Right renal cortex interstitium (tissue), 3 donors: ENCODE data around the gene ACTL7A. TPM values are rescaled to one million over a fixed set of nuclear protein-coding genes. Genes with fewer than 3 reads are reported as not detected.
"Not testable (repeated sequence)": the region's sequence is repeated elsewhere in the genome, so short reads cannot be mapped to it uniquely, and the experiment has no call there.

Experiments used
- DNase-seq, 3 donors: peaks; one replicate each; pipeline ENCODE4 v3.0.0-alpha.2; 2013; ENCODE audit warnings: low read depth in 3 of 3, low spot score in 2 of 3
- polyA plus RNA-seq, 3 donors: library from polyadenylated mRNA; unstranded; fragments of 120-200 nt; gene quantifications; one replicate each; pipeline ENCODE4 v1.2.1, GENCODE V29; 2013; ENCODE audit not compliant: insufficient read length in 3 of 3

Gene ACTL7A, protein sequence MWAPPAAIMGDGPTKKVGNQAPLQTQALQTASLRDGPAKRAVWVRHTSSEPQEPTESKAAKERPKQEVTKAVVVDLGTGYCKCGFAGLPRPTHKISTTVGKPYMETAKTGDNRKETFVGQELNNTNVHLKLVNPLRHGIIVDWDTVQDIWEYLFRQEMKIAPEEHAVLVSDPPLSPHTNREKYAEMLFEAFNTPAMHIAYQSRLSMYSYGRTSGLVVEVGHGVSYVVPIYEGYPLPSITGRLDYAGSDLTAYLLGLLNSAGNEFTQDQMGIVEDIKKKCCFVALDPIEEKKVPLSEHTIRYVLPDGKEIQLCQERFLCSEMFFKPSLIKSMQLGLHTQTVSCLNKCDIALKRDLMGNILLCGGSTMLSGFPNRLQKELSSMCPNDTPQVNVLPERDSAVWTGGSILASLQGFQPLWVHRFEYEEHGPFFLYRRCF
- not detected for polyA plus RNA-seq

- no peak for DNase-seq
Observed at GRCh38 chr9:108861997-108862396, at the start of gene ACTL7A. ACTL7A (plus strand) TSS chr9:108862266; CDS start chr9:108862323, 57 bp downstream.

GRCh38 chr9:108812396-108813025 is 49.6 kb upstream of the ACTL7A start:
- peak in 1 of 3 donors; percentile 18 for DNase-seq

DNA sequence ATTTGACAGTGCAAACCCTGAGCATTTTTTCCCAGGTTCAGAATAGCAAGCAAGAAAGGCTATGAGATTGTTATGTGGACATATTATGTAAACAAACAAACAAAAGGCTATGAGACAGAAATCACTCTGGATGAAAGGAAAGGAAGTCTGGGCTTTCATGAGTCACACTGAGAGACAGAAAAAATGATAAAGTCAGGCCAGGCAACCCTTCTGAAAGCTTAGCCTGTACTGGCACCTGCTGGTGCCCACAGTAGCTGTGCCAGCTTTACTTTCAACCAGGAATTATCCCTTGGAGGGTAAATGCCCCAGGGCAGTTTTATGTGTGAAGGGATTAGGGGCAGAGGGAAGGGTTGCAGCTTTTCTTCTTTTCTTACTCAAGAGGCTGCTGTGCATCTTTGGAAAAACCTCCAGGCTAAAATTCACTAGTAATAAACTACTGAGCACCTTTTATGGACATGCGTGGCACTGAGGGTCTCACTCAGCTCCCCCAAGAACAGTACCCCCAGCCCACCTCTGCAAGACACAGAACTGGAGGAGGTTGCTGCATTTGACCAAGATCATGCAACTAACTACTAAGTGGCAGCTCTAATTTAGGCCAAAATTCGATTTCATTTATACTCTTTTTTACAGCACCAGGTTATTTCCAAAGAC is 48.0 kb upstream of the ACTL7A start:
- DNase-seq, result no peak

- DNase-seq, result no peak
Observed at GRCh38 chr9:108815156-108815555, 46.9 kb upstream of the ACTL7A start.

- DNase-seq, result no peak
Observed at GRCh38 chr9:108816037-108816436, 46.0 kb upstream of the ACTL7A start.

DNA sequence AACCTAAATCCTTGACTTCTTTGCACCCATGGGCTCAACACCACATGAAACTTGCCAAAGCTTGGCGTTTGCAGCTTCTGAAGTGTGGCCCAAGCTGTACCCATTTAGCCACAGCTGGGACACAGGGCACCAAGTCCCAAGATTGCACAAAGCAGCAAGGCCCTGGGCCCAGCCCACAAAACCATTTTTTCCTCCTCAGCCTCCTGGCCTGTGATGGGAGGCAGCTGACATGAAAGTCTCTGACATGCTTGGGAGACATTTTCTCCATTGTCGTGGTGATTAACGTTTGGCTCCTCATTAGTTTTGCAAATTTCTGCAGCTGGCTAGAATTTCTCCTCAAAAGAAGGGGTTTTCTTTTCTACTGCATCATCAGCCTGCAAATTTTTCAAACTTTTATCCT is 38.2 kb upstream of the ACTL7A start:
- DNase-seq, result no peak

DNA sequence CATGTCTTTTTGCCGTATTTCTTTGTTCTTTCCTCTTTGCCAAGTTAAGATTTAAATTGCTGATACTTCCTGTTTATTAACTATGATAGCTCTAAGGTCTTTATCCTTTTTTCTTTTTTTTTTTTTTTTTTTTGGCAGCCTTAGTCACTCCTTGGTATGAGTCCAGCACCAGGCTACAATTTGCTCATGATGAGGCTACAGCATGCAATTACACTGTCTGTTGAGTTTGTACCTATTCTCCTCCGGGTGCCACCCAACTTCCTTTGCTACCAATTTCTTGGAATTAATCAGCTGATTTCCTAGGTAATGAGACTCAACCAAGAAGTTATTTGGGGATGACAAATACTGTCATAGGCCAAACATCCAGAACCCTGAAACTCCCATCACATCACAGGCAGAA is 31.8 kb upstream of the ACTL7A start:
- DNase-seq, result no peak

DNA sequence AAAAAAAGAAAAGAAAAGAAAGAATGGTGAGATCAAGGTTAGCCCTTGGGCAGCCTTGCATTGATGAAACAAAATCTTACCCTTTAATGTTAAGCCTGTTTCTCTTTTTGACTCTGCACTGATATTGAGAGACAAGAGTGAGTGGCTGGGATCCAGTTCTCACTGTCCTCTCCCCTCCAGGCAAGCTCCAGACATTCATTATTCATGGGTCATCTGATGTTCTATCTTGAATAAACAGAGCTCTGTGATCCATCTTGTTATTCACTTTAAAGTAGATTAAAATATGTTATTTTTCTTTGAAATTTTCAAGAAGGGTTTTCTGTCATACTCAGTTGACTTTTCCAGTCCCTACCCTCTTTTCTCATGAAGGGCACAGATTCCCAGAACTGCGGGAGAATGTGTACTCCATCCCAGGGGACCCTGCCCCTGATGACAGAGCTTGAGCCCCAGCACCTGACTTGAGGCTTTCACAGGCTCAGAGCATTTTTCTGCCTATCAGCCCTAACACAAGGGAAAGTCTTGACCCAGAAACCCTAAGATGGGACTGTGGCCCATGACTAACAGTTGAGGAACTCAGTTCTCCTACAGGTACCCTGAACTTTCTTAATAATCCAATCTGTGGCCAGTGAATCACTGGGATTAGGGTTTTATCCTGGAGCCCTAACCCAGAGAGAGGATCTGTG is 30.4 kb upstream of the ACTL7A start:
- no peak for DNase-seq

DNA sequence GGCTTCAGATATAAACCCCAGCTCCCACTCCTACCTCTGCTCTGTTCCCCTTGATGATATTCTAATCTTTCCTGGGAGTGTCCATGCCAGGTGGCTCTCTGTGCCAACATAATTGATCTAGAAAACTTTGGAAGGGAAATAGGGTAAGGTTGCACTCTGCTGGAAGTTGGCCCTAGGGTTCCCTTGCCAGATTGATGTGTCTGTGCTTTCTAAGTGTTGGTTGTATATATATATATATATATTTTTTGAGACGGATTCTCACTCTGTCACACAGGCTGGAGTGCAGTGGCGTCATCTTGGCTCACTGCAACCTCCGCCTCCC is 29.9 kb upstream of the ACTL7A start:
- DNase-seq, result no peak

- no peak for DNase-seq
Observed at GRCh38 chr9:108834959-108835665, 27.0 kb upstream of the ACTL7A start.

DNA sequence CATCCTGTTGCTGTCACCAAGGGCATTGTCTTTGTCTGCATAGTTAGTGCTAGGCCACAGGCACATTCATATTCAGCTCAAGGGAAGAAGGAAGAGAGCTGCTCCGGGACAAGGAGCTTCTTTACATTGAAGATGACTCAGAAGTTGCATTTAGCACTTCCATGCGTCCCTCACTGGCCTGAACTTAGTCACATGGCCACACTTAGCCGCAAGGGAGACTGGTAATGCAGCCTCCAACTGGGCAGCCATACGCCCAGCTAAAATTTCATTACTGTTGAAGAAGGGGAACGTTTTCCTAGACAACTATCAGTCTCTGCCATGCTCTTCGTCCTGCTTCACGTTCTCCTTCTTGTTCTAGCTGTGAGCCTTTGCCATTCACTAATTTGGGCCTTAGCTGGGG is 26.2 kb upstream of the ACTL7A start:
- no peak for DNase-seq

GRCh38 chr9:108836319-108836718 is 25.7 kb upstream of the ACTL7A start:
- DNase-seq, result no peak

DNA sequence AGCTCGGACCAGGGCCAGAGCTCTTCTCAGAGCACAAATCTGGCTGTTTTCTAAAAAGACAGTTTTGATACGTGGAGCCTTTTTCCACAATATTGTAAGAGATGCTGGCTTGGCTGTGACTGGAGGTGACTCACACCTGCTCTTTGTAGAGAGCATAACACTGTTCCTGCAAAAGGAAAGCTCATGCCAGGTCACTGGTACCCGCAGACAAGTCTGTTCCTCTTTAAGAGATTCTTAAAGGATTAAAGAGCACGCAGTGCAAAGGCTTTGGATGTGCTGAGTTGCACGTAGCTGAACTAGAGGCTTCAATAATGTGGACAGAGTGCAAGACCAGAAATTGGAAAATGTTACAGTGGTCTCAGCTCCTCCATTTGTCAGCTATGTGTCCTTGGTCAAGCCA is 25.3 kb upstream of the ACTL7A start:
- no peak for DNase-seq

GRCh38 chr9:108837530-108837929 is 24.5 kb upstream of the ACTL7A start:
- DNase-seq, result no peak

DNA sequence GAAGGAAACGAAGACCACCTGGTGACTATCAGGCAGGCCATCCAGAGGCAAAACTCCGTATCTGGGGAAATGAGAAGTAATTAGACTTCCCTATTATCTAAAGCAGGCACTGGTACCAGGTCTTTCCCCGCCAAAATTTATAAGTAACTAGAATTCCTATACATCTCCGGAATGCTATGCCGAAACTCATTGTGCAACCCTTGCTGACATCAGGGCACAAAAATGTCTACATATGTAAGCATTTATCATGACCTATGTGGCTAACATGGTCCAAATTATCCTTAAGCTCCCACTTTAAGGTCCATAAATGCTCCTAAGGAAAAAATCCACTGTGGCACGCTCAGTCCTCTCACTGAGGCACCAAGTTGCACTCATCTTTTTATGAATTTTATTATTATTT is 24.0 kb upstream of the ACTL7A start:
- no peak for DNase-seq

- DNase-seq, result not testable (repeated sequence)
Observed at GRCh38 chr9:108839561-108839960, 22.5 kb upstream of the ACTL7A start.

DNA sequence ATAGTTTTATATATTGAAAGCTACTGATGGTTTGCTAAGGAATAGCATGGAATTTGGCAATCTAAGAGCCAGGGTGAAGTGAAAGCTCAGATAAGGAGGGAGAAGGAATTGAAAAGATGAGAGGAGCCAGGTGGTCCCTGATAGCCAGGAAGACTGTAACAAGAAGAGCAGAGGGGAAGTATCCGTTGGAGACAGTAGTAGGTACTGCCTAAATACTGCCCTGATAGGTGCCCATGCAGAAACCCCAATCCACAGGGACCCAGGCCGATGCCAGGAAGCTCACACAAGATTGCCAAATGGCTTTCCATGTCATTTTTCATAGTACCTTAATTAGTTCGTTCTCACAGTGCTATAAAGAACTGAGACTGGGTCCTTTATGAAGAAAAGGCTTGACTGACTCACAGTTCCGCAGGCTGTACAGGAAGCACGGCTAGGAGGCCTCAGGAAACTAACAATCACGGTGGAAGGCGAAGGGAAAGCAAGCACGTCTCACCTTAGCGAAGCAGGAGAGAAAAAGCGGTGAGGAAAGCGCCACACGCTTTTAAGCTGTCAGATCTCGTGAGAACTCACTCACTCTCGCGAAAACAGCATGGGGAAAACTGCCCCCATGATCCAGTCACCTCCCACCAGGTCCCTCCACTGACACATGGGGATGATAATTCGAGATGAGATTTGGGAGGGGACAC is 19.3 kb upstream of the ACTL7A start:
- peak in 1 of 3 donors; percentile 2 for DNase-seq

DNA sequence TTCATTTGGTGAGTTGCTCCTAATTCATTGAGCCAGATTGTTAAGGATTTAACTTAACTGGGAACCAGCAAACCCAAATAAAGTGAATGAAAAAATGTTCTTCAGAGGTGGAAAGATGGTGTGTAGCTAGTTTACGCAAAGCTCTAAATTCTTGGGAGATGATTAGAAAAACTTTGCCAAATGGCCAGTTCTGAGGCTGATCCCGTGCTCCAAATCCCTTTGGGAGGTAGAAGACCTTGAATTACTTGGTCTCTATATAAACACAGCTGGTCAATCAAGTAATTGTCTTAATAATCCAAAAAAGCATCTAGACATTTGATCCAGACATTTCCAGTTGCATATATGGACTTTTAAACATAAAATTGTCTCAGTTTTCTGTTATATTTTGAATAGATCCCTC is 17.7 kb upstream of the ACTL7A start:
- no peak for DNase-seq

DNA sequence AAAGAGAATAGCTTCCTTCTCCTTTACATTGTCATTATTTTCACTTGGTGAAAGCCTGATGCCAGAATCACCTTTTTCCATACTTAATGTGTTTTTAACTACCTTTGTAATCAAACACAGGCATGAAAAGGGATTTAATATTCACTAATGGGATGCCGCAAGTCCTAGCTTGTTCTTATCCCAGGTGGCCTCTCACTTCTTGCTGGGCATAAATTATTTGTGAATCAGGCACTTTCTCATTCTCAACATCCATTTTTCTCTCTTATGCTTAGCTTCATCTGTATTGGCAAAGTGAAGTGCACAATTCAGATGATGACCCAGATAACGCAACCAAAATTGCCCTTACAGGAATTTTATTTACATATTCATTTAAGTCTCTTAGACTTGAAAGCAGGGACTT is 17.2 kb upstream of the ACTL7A start:
- DNase-seq, result no peak

- no peak for DNase-seq
Observed at GRCh38 chr9:108845507-108845906, 16.6 kb upstream of the ACTL7A start.
